Upper lobe of right lung (tissue), 1 donor: ENCODE results near the gene PTPRT. TPM values are rescaled to one million over a fixed set of nuclear protein-coding genes. Genes with fewer than 3 reads are reported as not detected.

ENCODE experiments used
- ATAC-seq: fragments of 200-7000 bp; cut with Tn5 transposase; one replicate; pipeline ENCODE4 v1.9.1; 2020; ENCODE audit warnings: mild to moderate bottlenecking, moderate library complexity
- DNase-seq: peaks from one replicate; pipeline ENCODE4 v3.0.0-alpha.2; 2020
- H3K27ac ChIP-seq: fragments of 200-600 bp; one replicate; pipeline ENCODE4 v1.8.0; 2022
- H3K27me3 ChIP-seq: fragments of 200-600 bp; one replicate; pipeline ENCODE4 v1.8.0; 2022; ENCODE audit warnings: mild to moderate bottlenecking
- H3K36me3 ChIP-seq: fragments of 200-600 bp; one replicate; pipeline ENCODE4 v1.8.0; 2022
- H3K4me1 ChIP-seq: fragments of 200-600 bp; one replicate; pipeline ENCODE4 v1.8.0; 2022
- H3K4me3 ChIP-seq: fragments of 200-600 bp; one replicate; pipeline ENCODE4 v1.8.0; 2022; ENCODE audit warnings: mild to moderate bottlenecking
- H3K9me3 ChIP-seq: fragments of 200-600 bp; one replicate; pipeline ENCODE4 v1.8.0; 2022
- CTCF ChIP-seq: fragments of 200-600 bp; IDR thresholded peaks from one replicate; pipeline ENCODE4 v1.8.0; 2022; ENCODE audit warnings: antibody characterized with exemption
- intact Hi-C: fragments of 100-400 bp; cut with DNase I; formaldehyde crosslinking; loops from one replicate; pipeline ENCODE4 v1.11.0; 2022
- total RNA-seq: library from RNA; stranded (reverse); fragmentation: NEBNext Ultra II Directional; extraction: Animal tissue kit (Norgen Biotek cat#: 25700); gene quantifications from one replicate; pipeline ENCODE4 v1.2.1, GENCODE V29; 2021
- donor health status: DM: no; HTN: yes; CAD: no; lungs with severe emphysema.

Gene PTPRT
- total RNA-seq, 1 donor from 2014 or later, result 0.46 TPM

GRCh38 chr20:42461965-42462593, 727.6 kb downstream of the PTPRT start:
- intact Hi-C loops, result no loop called here
- Histone ChIP-seq H3K27me3 (no peaks in the 10 kb centered on the region), H3K27ac (no peak overlapping the region), H3K9me3 (no peaks in the 10 kb centered on the region), H3K36me3 (no peaks in the 10 kb centered on the region), H3K4me3 (no peak overlapping the region), H3K4me1 (no peaks in the 10 kb centered on the region)
- DNase-seq, result no peak
- no peak for TF ChIP-seq CTCF
- no peak for ATAC-seq

- Histone ChIP-seq H3K27me3 (no peaks in the 10 kb centered on the region), H3K36me3 (no peaks in the 10 kb centered on the region), H3K27ac (no peak overlapping the region), H3K4me1 (no peaks in the 10 kb centered on the region), H3K9me3 (no peaks in the 10 kb centered on the region), H3K4me3 (no peak overlapping the region)
- no peak for TF ChIP-seq CTCF
- ATAC-seq (no peak), DNase-seq (no peak)
- intact Hi-C loops, result no loop called here
Observed at GRCh38 chr20:42461291-42461690, 728.4 kb downstream of the PTPRT start.

GRCh38 chr20:42447270-42447669, 742.4 kb downstream of the PTPRT start:
- intact Hi-C loops, result no loop called here
- H3K4me3 ChIP-seq, result no peak overlapping the region
- no peak for TF ChIP-seq CTCF

GRCh38 chr20:42444799-42445198, 744.9 kb downstream of the PTPRT start:
- intact Hi-C loops, result no loop called here
- ATAC-seq, result no peak
- H3K4me3 ChIP-seq, result no peak overlapping the region

More at GRCh38 chr20:42447270-42447669, 742.4 kb downstream of the PTPRT start:
- Histone ChIP-seq H3K36me3 (no peaks in the 10 kb centered on the region), H3K27ac (no peak overlapping the region), H3K4me1 (no peaks in the 10 kb centered on the region), H3K27me3 (no peaks in the 10 kb centered on the region), H3K9me3 (no peaks in the 10 kb centered on the region)
- no peak for ATAC-seq
- no peak for DNase-seq

GRCh38 chr20:42443200-42443599, 746.5 kb downstream of the PTPRT start:
- Histone ChIP-seq H3K9me3 (no peaks in the 10 kb centered on the region), H3K27ac (no peak overlapping the region), H3K36me3 (no peaks in the 10 kb centered on the region), H3K27me3 (no peaks in the 10 kb centered on the region), H3K4me1 (no peaks in the 10 kb centered on the region), H3K4me3 (no peak overlapping the region)
- intact Hi-C loops, result no loop called here
- no peak for TF ChIP-seq CTCF
- ATAC-seq (no peak), DNase-seq (no peak)

More at GRCh38 chr20:42444799-42445198, 744.9 kb downstream of the PTPRT start:
- Histone ChIP-seq H3K9me3 (no peaks in the 10 kb centered on the region), H3K27ac (no peak overlapping the region), H3K36me3 (no peaks in the 10 kb centered on the region), H3K4me1 (no peaks in the 10 kb centered on the region), H3K27me3 (no peaks in the 10 kb centered on the region)
- no peak for DNase-seq
- no peak for TF ChIP-seq CTCF

GRCh38 chr20:42442716-42443115, 747.0 kb downstream of the PTPRT start:
- Histone ChIP-seq H3K4me3 (no peak overlapping the region), H3K9me3 (no peaks in the 10 kb centered on the region), H3K27me3 (no peaks in the 10 kb centered on the region), H3K4me1 (no peaks in the 10 kb centered on the region), H3K27ac (no peak overlapping the region), H3K36me3 (no peaks in the 10 kb centered on the region)
- intact Hi-C loops, result no loop called here
- TF ChIP-seq CTCF, result no peak
- DNase-seq (no peak), ATAC-seq (no peak)
